AG04450 (cell line): ENCODE results near the gene BAZ2B. TPM values are rescaled to one million over a fixed set of nuclear protein-coding genes. Genes with fewer than 3 reads are reported as not detected.

Experiments used
- CTCF ChIA-PET: fragments of 300-600, 350-600 bp; formaldehyde crosslinking; extraction: SDS; loops from one replicate; lab custom pipeline; 2022; ENCODE audit warnings: antibody characterized with exemption, inconsistent platforms; lab: Charles Lee
- POLR2A ChIA-PET: fragments of 350-600 bp; formaldehyde crosslinking; extraction: SDS; loops from one replicate; lab custom pipeline; 2021; ENCODE audit warnings: antibody characterized with exemption, inconsistent platforms; lab: Yijun Ruan, JAX
- DNase-seq: peaks from one replicate; pipeline ENCODE4 v3.0.0-alpha.2; 2011; ENCODE audit warnings: low read depth, low spot score
- H3K27ac ChIP-seq: one replicate; pipeline ENCODE4 v1.5.1; 2012; ENCODE audit warnings: low read depth, low read length, control low read depth
- H3K27me3 ChIP-seq: one replicate; pipeline ENCODE4 v1.6.0; 2012; ENCODE audit warnings: low read length; ENCODE audit not compliant: control insufficient read depth, insufficient read depth
- H3K4me3 ChIP-seq: 2 replicates; pipeline ENCODE4 v1.5.1; 2011; ENCODE audit warnings: mild to moderate bottlenecking, low read depth, low read length, control low read depth
- H3K9me3 ChIP-seq: 2 replicates; pipeline ENCODE4 v1.5.1; 2012; ENCODE audit warnings: low read length; ENCODE audit not compliant: control insufficient read depth, insufficient read depth
- CTCF ChIP-seq: IDR thresholded peaks from 2 replicates; pipeline ENCODE4 v1.5.1; 2011; ENCODE audit warnings: low read depth, low read length, control low read depth, inconsistent platforms
- polyA plus RNA-seq: library from polyadenylated mRNA; depleted of rRNA; stranded (reverse); fragments of >200 nt; gene quantifications from 2 replicates; pipeline ENCODE4 v1.2.3, GENCODE V29; 2011

BAZ2B gene
- polyA plus RNA-seq, 1 experiment, result 44.7 TPM

GRCh38 chr2:159285929-159286708 lies 330.2 kb downstream of the BAZ2B start, which contains the start of gene WDSUB1:
TSS of gene WDSUB1 (minus strand) at chr2:159286703. CDS start at chr2:159283069, 3,634 bp downstream.
- CTCF ChIA-PET, result interaction anchor here (0.9 kb wide), 1 partner anchor 167 kb away, joined by 3 read pairs; no protein-coding TSS in a partner anchor
- POLR2A ChIA-PET, result interaction anchor here (0.6 to 2.2 kb wide), 6 partner anchors 29 to 426 kb away, joined by 3 to 9 read pairs (median 5); partner anchors contain the start of gene MARCHF7
- peak within 1 kb of the TSS; percentile 77 for H3K27ac ChIP-seq
- no peak for DNase-seq
- TF ChIP-seq CTCF, result no peak
- no peaks in the 10 kb centered on the region; the same call in 1 of the 2 replicates for H3K9me3 ChIP-seq
- no peaks in the 10 kb centered on the region for H3K27me3 ChIP-seq
- peak within 1 kb of the TSS; percentile 92 for H3K4me3 ChIP-seq

- H3K9me3 ChIP-seq, result no peaks in the 10 kb centered on the region; the same call in 1 of the 2 replicates
- DNase-seq, result no peak
- CTCF ChIA-PET, result interaction anchor here (0.9 kb wide), 1 partner anchor 166 kb away, joined by 3 read pairs; no protein-coding TSS in a partner anchor
- no peak for TF ChIP-seq CTCF
- H3K4me3 ChIP-seq, result peak overlapping the region; percentile 92
- H3K27ac ChIP-seq, result no peak overlapping the region
- POLR2A ChIA-PET, result interaction anchor here (0.6 to 2.2 kb wide), 5 partner anchors 29 to 399 kb away, joined by 3 to 9 read pairs (median 5); no protein-coding TSS in a partner anchor
- H3K27me3 ChIP-seq, result no peaks in the 10 kb centered on the region
These were observed 330.9 kb downstream of the BAZ2B start for GRCh38 chr2:159285433-159285832.

GRCh38 chr2:159283529-159283928 lies 332.8 kb downstream of the BAZ2B start:
- Histone ChIP-seq H3K27me3 (no peaks in the 10 kb centered on the region), H3K4me3 (no peak overlapping the region), H3K9me3 (no peaks in the 10 kb centered on the region; the same call in 1 of the 2 replicates), H3K27ac (no peak overlapping the region)
- ChIA-PET CTCF (interaction anchor here (1.0 kb wide), 1 partner anchor 165 kb away, joined by 3 read pairs; no protein-coding TSS in a partner anchor), POLR2A (interaction anchor here (0.6 kb wide), 1 partner anchor 236 kb away, joined by 4 read pairs; no protein-coding TSS in a partner anchor)
- no peak for TF ChIP-seq CTCF
- DNase-seq, result no peak

GRCh38 chr2:159281002-159281401 lies 335.3 kb downstream of the BAZ2B start:
- Histone ChIP-seq H3K27me3 (no peaks in the 10 kb centered on the region), H3K4me3 (no peak overlapping the region), H3K27ac (no peak overlapping the region), H3K9me3 (no peaks in the 10 kb centered on the region)
- no peak for TF ChIP-seq CTCF
- ChIA-PET POLR2A (no interaction called here), CTCF (no interaction called here)
- DNase-seq, result no peak

GRCh38 chr2:159279700-159280099 lies 336.6 kb downstream of the BAZ2B start:
- Histone ChIP-seq H3K4me3 (no peak overlapping the region), H3K9me3 (no peaks in the 10 kb centered on the region), H3K27me3 (no peaks in the 10 kb centered on the region), H3K27ac (no peak overlapping the region)
- no peak for DNase-seq
- ChIA-PET POLR2A (no interaction called here), CTCF (interaction anchor here (1.2 kb wide), 1 partner anchor 11 kb away, joined by 5 read pairs; no protein-coding TSS in a partner anchor)
- no peak for TF ChIP-seq CTCF
